Fibroblast of lung (primary cell): ENCODE data around the gene SPOCK1.

Source experiments
- CTCF ChIP-seq, 2 donors: IDR thresholded peaks in 1 of 2; conservative IDR thresholded peaks in 1 of 2; 1 replicate in 1 of 2; 2 replicates in 1 of 2; pipeline ENCODE4 v1.5.1; 2011 to 2012; ENCODE audit warnings: low read length in 2 of 2, control low read depth in 1 of 2, inconsistent platforms in 1 of 2, low read depth in 1 of 2, mild to moderate bottlenecking in 1 of 2
- EZH2 ChIP-seq: IDR thresholded peaks from 2 replicates; pipeline ENCODE4 v1.5.1; 2012; ENCODE audit warnings: low read length, control low read depth, mild to moderate bottlenecking; ENCODE audit errors: missing control alignments

- TF ChIP-seq CTCF (conservative IDR thresholded peaks at IDR 0.05 in 1 of 2, IDR thresholded peaks at IDR 0.05 in 1 of 2; ENCODE audit: low read depth in 1 of 2, low read length in 2 of 2) (no peak), EZH2 (no peak)
Measured at GRCh38 chr5:137085206-137085605, 413.9 kb downstream of the SPOCK1 start.
